Ovary (tissue), 1 donor: Measurements from ENCODE around the gene SBNO2.

Experiments used
- EP300 ChIP-seq: sonication (generic); formaldehyde crosslinking; IDR thresholded peaks from one replicate; pipeline ENCODE4 v1.6.1; 2017; ENCODE audit warnings: antibody characterized with exemption
- POLR2A ChIP-seq: fragments of 450-650 bp; IDR thresholded peaks from one replicate; pipeline ENCODE4 v1.6.1; 2017; ENCODE audit warnings: antibody characterized with exemption, mild to moderate bottlenecking, moderate library complexity

DNA sequence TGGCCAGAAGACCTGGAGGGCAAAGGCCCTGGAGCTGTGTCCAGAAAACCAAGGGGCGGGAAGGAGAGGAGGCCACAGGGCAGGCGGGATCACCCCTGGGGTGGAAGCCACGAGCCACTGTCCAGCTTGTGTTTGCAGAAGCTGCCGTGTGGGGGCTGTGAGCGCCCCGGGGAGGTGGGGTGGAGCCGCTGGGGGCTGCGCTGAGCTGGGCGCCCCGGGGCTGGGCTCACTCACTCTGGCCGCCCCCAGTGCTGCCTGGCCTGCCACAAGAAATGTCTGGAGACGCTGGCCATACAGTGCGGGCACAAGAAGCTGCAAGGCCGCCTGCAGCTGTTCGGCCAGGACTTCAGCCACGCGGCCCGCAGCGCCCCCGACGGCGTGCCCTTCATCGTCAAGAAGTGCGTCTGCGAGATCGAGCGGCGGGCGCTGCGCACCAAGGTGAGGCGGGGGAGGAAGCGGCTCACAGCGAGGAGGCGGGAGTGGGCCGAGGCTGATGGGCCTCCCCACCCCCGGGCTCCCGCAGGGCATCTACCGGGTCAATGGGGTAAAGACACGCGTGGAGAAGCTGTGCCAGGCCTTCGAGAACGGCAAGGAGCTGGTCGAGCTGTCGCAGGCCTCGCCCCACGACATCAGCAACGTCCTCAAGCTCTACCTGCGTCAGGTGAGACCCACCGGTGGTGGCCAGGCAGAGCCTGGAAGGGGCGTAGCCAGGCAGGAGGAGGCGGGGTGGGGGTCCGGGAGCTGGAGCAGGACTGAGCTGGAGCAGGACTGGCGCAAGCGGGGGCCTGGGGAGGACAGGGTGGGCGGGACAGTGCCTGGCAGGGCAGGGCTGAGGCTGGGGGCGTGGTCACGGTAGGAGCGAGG is 92.5 kb downstream of the SBNO2 start:
- no peak for TF ChIP-seq EP300
- TF ChIP-seq POLR2A = no peak
